HG03457 (cell line): ENCODE measurements around the gene ACBD4.

ENCODE experiments used
- ATAC-seq: cut with Tn5 transposase; IDR thresholded peaks from one replicate; pipeline ENCODE4 v1.9.1; 2021; ENCODE audit warnings: moderate number of reproducible peaks; ENCODE audit not compliant: unreplicated experiment

The ACBD4 gene

GRCh38 chr17:45104029-45104428, 31.5 kb upstream of the ACBD4 start:
- no peak for ATAC-seq

GRCh38 chr17:45104497-45104896, 31.0 kb upstream of the ACBD4 start:
- ATAC-seq: no peak

GRCh38 chr17:45104907-45105624, 30.4 kb upstream of the ACBD4 start:
- no peak for ATAC-seq

GRCh38 chr17:45106096-45106495, 29.4 kb upstream of the ACBD4 start:
- no peak for ATAC-seq

GRCh38 chr17:45106582-45106981, 28.9 kb upstream of the ACBD4 start:
- no peak for ATAC-seq

- ATAC-seq: no peak
Measured at GRCh38 chr17:45107293-45108010, 28.0 kb upstream of the ACBD4 start.

GRCh38 chr17:45108051-45108450, 27.4 kb upstream of the ACBD4 start:
- no peak for ATAC-seq

- ATAC-seq: no peak
Measured at GRCh38 chr17:45108595-45109521, 26.6 kb upstream of the ACBD4 start.

GRCh38 chr17:45110676-45111611, 24.5 kb upstream of the ACBD4 start:
- ATAC-seq: no peak

GRCh38 chr17:45111850-45112249, 23.6 kb upstream of the ACBD4 start:
- no peak for ATAC-seq

GRCh38 chr17:45112559-45113423, 22.7 kb upstream of the ACBD4 start:
- no peak for ATAC-seq

GRCh38 chr17:45113424-45113754, 22.1 kb upstream of the ACBD4 start:
- ATAC-seq: no peak

GRCh38 chr17:45114117-45114932, 21.2 kb upstream of the ACBD4 start:
- no peak for ATAC-seq

GRCh38 chr17:45115015-45115625, 20.4 kb upstream of the ACBD4 start:
- no peak for ATAC-seq

GRCh38 chr17:45115871-45116270, 19.6 kb upstream of the ACBD4 start:
- no peak for ATAC-seq

- no peak for ATAC-seq
Measured at GRCh38 chr17:45116434-45117016, 19.0 kb upstream of the ACBD4 start.

- ATAC-seq: no peak
Measured at GRCh38 chr17:45117334-45117733, 18.2 kb upstream of the ACBD4 start.
